Ishikawa (cell line): ENCODE measurements around the gene FOXRED2.

Experiments used
- CEBPB ChIP-seq: IDR thresholded peaks from 2 replicates; pipeline ENCODE4 v1.6.1; 2012
- CREB1 ChIP-seq: IDR thresholded peaks from 2 replicates; pipeline ENCODE4 v1.6.1; 2012; ENCODE audit warnings: low read depth
- EGR1 ChIP-seq: IDR thresholded peaks from 2 replicates; pipeline ENCODE4 v1.6.1; 2012
- EP300 ChIP-seq: IDR thresholded peaks from 2 replicates; pipeline ENCODE4 v1.6.1; 2012; ENCODE audit warnings: borderline replicate concordance
- FOXM1 ChIP-seq: IDR thresholded peaks from 2 replicates; pipeline ENCODE4 v1.6.1; 2012; ENCODE audit warnings: low read depth, borderline replicate concordance
- MAX ChIP-seq: IDR thresholded peaks from 2 replicates; pipeline ENCODE4 v1.6.1; 2012
- NFIC ChIP-seq: IDR thresholded peaks from 2 replicates; pipeline ENCODE4 v1.6.1; 2012
- RAD21 ChIP-seq: IDR thresholded peaks from 2 replicates; pipeline ENCODE4 v1.6.1; 2012; ENCODE audit warnings: low read depth
- REST ChIP-seq: IDR thresholded peaks from 2 replicates; pipeline ENCODE4 v1.6.1; 2012; ENCODE audit warnings: low read depth, mild to moderate bottlenecking
- TAF1 ChIP-seq: IDR thresholded peaks from 2 replicates; pipeline ENCODE4 v1.6.1; 2012; ENCODE audit warnings: low read depth, mild to moderate bottlenecking
- TCF12 ChIP-seq: IDR thresholded peaks from 2 replicates; pipeline ENCODE4 v1.6.1; 2012; ENCODE audit warnings: low read depth
- TEAD4 ChIP-seq: IDR thresholded peaks from 2 replicates; pipeline ENCODE4 v1.6.1; 2012
- USF1 ChIP-seq: IDR thresholded peaks from 2 replicates; pipeline ENCODE4 v1.6.1; 2012
- YY1 ChIP-seq: IDR thresholded peaks from 2 replicates; pipeline ENCODE4 v1.6.1; 2012; ENCODE audit warnings: low read depth
- ZBTB7A ChIP-seq: IDR thresholded peaks from 2 replicates; pipeline ENCODE4 v1.6.1; 2012; ENCODE audit warnings: low read depth

The FOXRED2 gene

GRCh38 chr22:36497910-36498665 lies 8.8 kb downstream of the FOXRED2 start:
- TF ChIP-seq REST (no peak), TAF1 (no peak), NFIC (no peak), CEBPB (no peak), CREB1 (no peak), EGR1 (no peak), RAD21 (no peak), TEAD4 (no peak), ZBTB7A (no peak), YY1 (no peak), USF1 (no peak), EP300 (no peak), MAX (no peak), FOXM1 (no peak), TCF12 (no peak)

- TF ChIP-seq CEBPB (no peak), TCF12 (no peak), MAX (no peak), ZBTB7A (no peak), USF1 (no peak), YY1 (no peak), TEAD4 (no peak), EP300 (no peak), TAF1 (no peak), NFIC (no peak), REST (no peak), EGR1 (no peak), FOXM1 (no peak), CREB1 (no peak), RAD21 (no peak)
Measured at GRCh38 chr22:36493690-36494110, 13.1 kb downstream of the FOXRED2 start.

- TF ChIP-seq CREB1 = no peak
- TF ChIP-seq MAX = no peak
- TF ChIP-seq TEAD4 = no peak
- TF ChIP-seq TAF1 = no peak
- no peak for TF ChIP-seq CEBPB
- TF ChIP-seq ZBTB7A = no peak
Measured at GRCh38 chr22:36492109-36492508, 14.7 kb downstream of the FOXRED2 start.

GRCh38 chr22:36491155-36491554 lies 15.7 kb downstream of the FOXRED2 start:
- TF ChIP-seq TAF1 (no peak), EGR1 (no peak), NFIC (no peak), FOXM1 (no peak), TCF12 (no peak), RAD21 (no peak), MAX (no peak), REST (no peak), EP300 (no peak)
